ENCODE data around the gene CREB5.

CREB5 gene

DNA sequence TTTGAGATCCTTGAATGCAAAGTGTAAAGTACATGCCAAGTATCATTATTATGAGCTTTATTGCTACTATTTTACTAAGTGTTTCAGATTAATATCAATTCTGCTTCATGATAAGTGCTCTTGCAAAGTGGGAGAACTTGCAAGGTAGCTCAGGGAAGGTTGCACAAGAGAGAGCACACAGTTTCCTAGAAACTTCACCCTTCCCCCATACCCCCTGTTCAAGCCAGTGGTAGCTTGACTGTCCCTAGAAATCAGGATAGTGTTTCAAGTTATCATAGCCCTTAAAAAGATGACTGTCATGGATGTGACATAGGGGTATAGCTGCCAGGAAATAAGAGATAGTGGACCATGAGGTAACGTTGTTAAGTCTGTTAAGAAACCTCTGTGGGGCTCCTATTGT, 294.3 kb downstream of the CREB5 start:
- Histone ChIP-seq H3K27me3 (ENCODE audit: control insufficient read depth in 1 of 2, insufficient read depth in 2 of 2, low read length in 2 of 2) (peaks cover 0 to 5% of the 10 kb centered on the region in 2 donors), H3K9ac (ENCODE audit: low read depth in 1 of 2, low read length in 2 of 2) (no peak overlapping the region), H3K27ac (ENCODE audit: low read depth, low read length) (no peak overlapping the region), H3K4me3 (ENCODE audit: low read depth in 1 of 2, low read length in 2 of 2) (no peak overlapping the region), H3K36me3 (ENCODE audit: control insufficient read depth in 1 of 2, insufficient read depth in 2 of 2, low read length in 2 of 2) (no peaks in the 10 kb centered on the region), H3K4me1 (ENCODE audit: control insufficient read depth in 1 of 2, insufficient read depth in 2 of 2, low read length in 2 of 2) (no peaks in the 10 kb centered on the region), H3K9me3 (ENCODE audit: control insufficient read depth in 1 of 2, low read length in 2 of 2) (no peaks in the 10 kb centered on the region)

DNA sequence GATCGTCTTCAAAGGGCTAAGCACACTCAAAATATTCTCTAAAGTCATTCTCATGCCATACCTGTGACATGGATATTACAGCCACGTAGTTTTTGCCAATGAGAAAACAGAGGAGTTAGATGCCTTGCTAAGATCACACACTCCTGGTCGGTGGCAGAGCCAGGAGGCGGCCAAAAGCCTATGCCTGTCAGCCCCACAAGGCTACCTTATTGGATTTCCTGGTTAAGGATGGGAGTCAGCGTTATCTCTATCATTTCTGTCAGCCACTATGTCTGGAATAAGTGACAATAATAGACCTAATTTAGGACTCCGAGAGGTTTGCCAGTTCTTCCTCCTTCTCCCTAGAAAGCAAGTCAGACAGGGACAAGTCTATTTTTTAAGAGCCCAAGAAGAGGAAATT, 295.0 kb downstream of the CREB5 start:
- Histone ChIP-seq H3K36me3 (ENCODE audit: control insufficient read depth in 1 of 2, insufficient read depth in 2 of 2, low read length in 2 of 2) (no peaks in the 10 kb centered on the region), H3K4me3 (ENCODE audit: low read depth in 1 of 2, low read length in 2 of 2) (no peak overlapping the region), H3K27ac (ENCODE audit: low read depth, low read length) (no peak overlapping the region), H3K9me3 (ENCODE audit: control insufficient read depth in 1 of 2, low read length in 2 of 2) (no peaks in the 10 kb centered on the region), H3K4me1 (ENCODE audit: control insufficient read depth in 1 of 2, insufficient read depth in 2 of 2, low read length in 2 of 2) (no peaks in the 10 kb centered on the region), H3K9ac (ENCODE audit: low read depth in 1 of 2, low read length in 2 of 2) (no peak overlapping the region), H3K27me3 (ENCODE audit: control insufficient read depth in 1 of 2, insufficient read depth in 2 of 2, low read length in 2 of 2) (peaks cover 0 to 5% of the 10 kb centered on the region in 2 donors)

GRCh38 chr7:28708033-28708951, 296.0 kb downstream of the CREB5 start:
- Histone ChIP-seq H3K36me3 (ENCODE audit: control insufficient read depth in 1 of 2, insufficient read depth in 2 of 2, low read length in 2 of 2) (no peaks in the 10 kb centered on the region), H3K4me1 (ENCODE audit: control insufficient read depth in 1 of 2, insufficient read depth in 2 of 2, low read length in 2 of 2) (no peaks in the 10 kb centered on the region), H3K9me3 (ENCODE audit: control insufficient read depth in 1 of 2, low read length in 2 of 2) (no peaks in the 10 kb centered on the region), H3K27ac (ENCODE audit: low read depth, low read length) (no peak overlapping the region), H3K4me3 (ENCODE audit: low read depth in 1 of 2, low read length in 2 of 2) (no peak overlapping the region), H3K27me3 (ENCODE audit: control insufficient read depth in 1 of 2, insufficient read depth in 2 of 2, low read length in 2 of 2) (peaks cover 0 to 5% of the 10 kb centered on the region in 2 donors), H3K9ac (ENCODE audit: low read depth in 1 of 2, low read length in 2 of 2) (no peak overlapping the region)

- no peaks in the 10 kb centered on the region for H3K9me3 ChIP-seq (ENCODE audit: control insufficient read depth in 1 of 2, low read length in 2 of 2)
- no peaks in the 10 kb centered on the region for H3K4me1 ChIP-seq (ENCODE audit: control insufficient read depth in 1 of 2, insufficient read depth in 2 of 2, low read length in 2 of 2)
- H3K36me3 ChIP-seq (ENCODE audit: control insufficient read depth in 1 of 2, insufficient read depth in 2 of 2, low read length in 2 of 2), result no peaks in the 10 kb centered on the region
- no peak overlapping the region for H3K4me3 ChIP-seq (ENCODE audit: low read depth in 1 of 2, low read length in 2 of 2)
- H3K27ac ChIP-seq (ENCODE audit: low read depth, low read length), result no peak overlapping the region
- peaks cover 0 to 5% of the 10 kb centered on the region in 2 donors for H3K27me3 ChIP-seq (ENCODE audit: control insufficient read depth in 1 of 2, insufficient read depth in 2 of 2, low read length in 2 of 2)
- H3K9ac ChIP-seq (ENCODE audit: low read depth in 1 of 2, low read length in 2 of 2), result no peak overlapping the region
Observed at GRCh38 chr7:28709748-28710147, 297.4 kb downstream of the CREB5 start.

GRCh38 chr7:28711114-28711513, 298.8 kb downstream of the CREB5 start:
- H3K9ac ChIP-seq (ENCODE audit: low read depth in 1 of 2, low read length in 2 of 2), result no peak overlapping the region
- H3K27me3 ChIP-seq (ENCODE audit: control insufficient read depth in 1 of 2, insufficient read depth in 2 of 2, low read length in 2 of 2), result peaks cover 0 to 5% of the 10 kb centered on the region in 2 donors

GRCh38 chr7:28714459-28715120, 302.3 kb downstream of the CREB5 start:
- no peaks in the 10 kb centered on the region for H3K4me1 ChIP-seq (ENCODE audit: control insufficient read depth in 1 of 2, insufficient read depth in 2 of 2, low read length in 2 of 2)
- H3K9ac ChIP-seq (ENCODE audit: low read depth in 1 of 2, low read length in 2 of 2), result no peak overlapping the region
- no peak overlapping the region for H3K4me3 ChIP-seq (ENCODE audit: low read depth in 1 of 2, low read length in 2 of 2)
- H3K27ac ChIP-seq (ENCODE audit: low read depth, low read length), result no peak overlapping the region
- no peaks in the 10 kb centered on the region for H3K27me3 ChIP-seq (ENCODE audit: control insufficient read depth in 1 of 2, insufficient read depth in 2 of 2, low read length in 2 of 2)
- H3K9me3 ChIP-seq (ENCODE audit: control insufficient read depth in 1 of 2, low read length in 2 of 2), result no peaks in the 10 kb centered on the region
- H3K36me3 ChIP-seq (ENCODE audit: control insufficient read depth in 1 of 2, insufficient read depth in 2 of 2, low read length in 2 of 2), result no peaks in the 10 kb centered on the region

More at GRCh38 chr7:28711114-28711513, 298.8 kb downstream of the CREB5 start:
- no peaks in the 10 kb centered on the region for H3K4me1 ChIP-seq (ENCODE audit: control insufficient read depth in 1 of 2, insufficient read depth in 2 of 2, low read length in 2 of 2)
- no peak overlapping the region for H3K27ac ChIP-seq (ENCODE audit: low read depth, low read length)
- no peak overlapping the region for H3K4me3 ChIP-seq (ENCODE audit: low read depth in 1 of 2, low read length in 2 of 2)
- no peaks in the 10 kb centered on the region for H3K9me3 ChIP-seq (ENCODE audit: control insufficient read depth in 1 of 2, low read length in 2 of 2)
- H3K36me3 ChIP-seq (ENCODE audit: control insufficient read depth in 1 of 2, insufficient read depth in 2 of 2, low read length in 2 of 2), result no peaks in the 10 kb centered on the region

- no peak overlapping the region for H3K27ac ChIP-seq (ENCODE audit: low read depth, low read length)
- no peak overlapping the region for H3K9ac ChIP-seq (ENCODE audit: low read depth in 1 of 2, low read length in 2 of 2)
Observed at GRCh38 chr7:28717445-28718054, 305.2 kb downstream of the CREB5 start.

GRCh38 chr7:28718055-28718481, 305.8 kb downstream of the CREB5 start:
- H3K27ac ChIP-seq (ENCODE audit: low read depth, low read length), result no peak overlapping the region
- no peaks in the 10 kb centered on the region for H3K9me3 ChIP-seq (ENCODE audit: control insufficient read depth in 1 of 2, low read length in 2 of 2)
- H3K4me3 ChIP-seq (ENCODE audit: low read depth in 1 of 2, low read length in 2 of 2), result no peak overlapping the region
- no peak overlapping the region for H3K9ac ChIP-seq (ENCODE audit: low read depth in 1 of 2, low read length in 2 of 2)
- H3K4me1 ChIP-seq (ENCODE audit: control insufficient read depth in 1 of 2, insufficient read depth in 2 of 2, low read length in 2 of 2), result no peaks in the 10 kb centered on the region
- no peaks in the 10 kb centered on the region for H3K27me3 ChIP-seq (ENCODE audit: control insufficient read depth in 1 of 2, insufficient read depth in 2 of 2, low read length in 2 of 2)
- no peaks in the 10 kb centered on the region for H3K36me3 ChIP-seq (ENCODE audit: control insufficient read depth in 1 of 2, insufficient read depth in 2 of 2, low read length in 2 of 2)

More at GRCh38 chr7:28717445-28718054, 305.2 kb downstream of the CREB5 start:
- Histone ChIP-seq H3K9me3 (ENCODE audit: control insufficient read depth in 1 of 2, low read length in 2 of 2) (no peaks in the 10 kb centered on the region), H3K27me3 (ENCODE audit: control insufficient read depth in 1 of 2, insufficient read depth in 2 of 2, low read length in 2 of 2) (no peaks in the 10 kb centered on the region), H3K36me3 (ENCODE audit: control insufficient read depth in 1 of 2, insufficient read depth in 2 of 2, low read length in 2 of 2) (no peaks in the 10 kb centered on the region), H3K4me1 (ENCODE audit: control insufficient read depth in 1 of 2, insufficient read depth in 2 of 2, low read length in 2 of 2) (no peaks in the 10 kb centered on the region), H3K4me3 (ENCODE audit: low read depth in 1 of 2, low read length in 2 of 2) (no peak overlapping the region)

DNA sequence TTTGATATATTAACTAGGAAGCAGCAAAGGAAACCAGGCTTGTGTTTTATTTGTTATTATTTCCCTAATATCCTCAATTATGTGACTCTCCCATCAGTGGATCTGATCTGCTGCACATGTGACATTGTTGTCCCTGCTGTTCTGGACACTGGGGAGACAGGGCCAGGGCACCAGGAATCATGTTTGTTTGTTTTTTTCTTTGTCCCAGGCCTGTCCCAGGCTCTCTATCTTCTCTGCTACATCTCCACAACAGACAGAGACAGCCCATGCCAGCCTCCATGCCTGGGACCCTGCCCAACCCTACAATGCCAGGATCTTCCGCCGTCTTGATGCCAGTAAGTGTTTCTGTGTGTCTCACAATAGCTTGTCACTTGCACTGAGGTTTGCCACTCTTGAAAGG, 306.2 kb downstream of the CREB5 start:
- H3K4me1 ChIP-seq (ENCODE audit: control insufficient read depth in 1 of 2, insufficient read depth in 2 of 2, low read length in 2 of 2), result no peaks in the 10 kb centered on the region
- no peaks in the 10 kb centered on the region for H3K9me3 ChIP-seq (ENCODE audit: control insufficient read depth in 1 of 2, low read length in 2 of 2)
- no peaks in the 10 kb centered on the region for H3K36me3 ChIP-seq (ENCODE audit: control insufficient read depth in 1 of 2, insufficient read depth in 2 of 2, low read length in 2 of 2)
- H3K27me3 ChIP-seq (ENCODE audit: control insufficient read depth in 1 of 2, insufficient read depth in 2 of 2, low read length in 2 of 2), result no peaks in the 10 kb centered on the region
- H3K9ac ChIP-seq (ENCODE audit: low read depth in 1 of 2, low read length in 2 of 2), result no peak overlapping the region
- no peak overlapping the region for H3K4me3 ChIP-seq (ENCODE audit: low read depth in 1 of 2, low read length in 2 of 2)
- no peak overlapping the region for H3K27ac ChIP-seq (ENCODE audit: low read depth, low read length)

- Histone ChIP-seq H3K27me3 (ENCODE audit: control insufficient read depth in 1 of 2, insufficient read depth in 2 of 2, low read length in 2 of 2) (no peaks in the 10 kb centered on the region), H3K4me3 (ENCODE audit: low read depth in 1 of 2, low read length in 2 of 2) (no peak overlapping the region), H3K4me1 (ENCODE audit: control insufficient read depth in 1 of 2, insufficient read depth in 2 of 2, low read length in 2 of 2) (no peaks in the 10 kb centered on the region), H3K9me3 (ENCODE audit: control insufficient read depth in 1 of 2, low read length in 2 of 2) (no peaks in the 10 kb centered on the region), H3K27ac (ENCODE audit: low read depth, low read length) (no peak overlapping the region), H3K9ac (ENCODE audit: low read depth in 1 of 2, low read length in 2 of 2) (no peak overlapping the region), H3K36me3 (ENCODE audit: control insufficient read depth in 1 of 2, insufficient read depth in 2 of 2, low read length in 2 of 2) (no peaks in the 10 kb centered on the region)
Observed at GRCh38 chr7:28722684-28723083, 310.4 kb downstream of the CREB5 start.
